ENCODE data around the gene CD52.
"Not testable (repeated sequence)": the region's sequence is repeated elsewhere in the genome, so short reads cannot be mapped to it uniquely, and the experiment has no call there.

CD52 gene

GRCh38 chr1:26302733-26303405, 14.9 kb upstream of the CD52 start:
- DNase-seq = no peak

- peak; percentile 61 to 74 for DNase-seq
Observed at GRCh38 chr1:26305667-26306289, 12.0 kb upstream of the CD52 start.

- peak; percentile 96 to 98 for DNase-seq
Observed at GRCh38 chr1:26306290-26307229, 11.2 kb upstream of the CD52 start, which contains the start of gene UBXN11. Gene UBXN11, minus strand, starts transcription at chr1:26306636. Its CDS starts 3,753 bp downstream, at chr1:26302883.

- DNase-seq = no peak
Observed at GRCh38 chr1:26307363-26307781, 10.4 kb upstream of the CD52 start.

- peak; percentile 42 to 54 for DNase-seq
Observed at GRCh38 chr1:26307966-26308899, 9.5 kb upstream of the CD52 start.

GRCh38 chr1:26314501-26314900, 3.3 kb upstream of the CD52 start:
- peak; percentile 25 to 69 for DNase-seq

GRCh38 chr1:26315874-26316850, 1.6 kb upstream of the CD52 start:
- DNase-seq = no peak

- peak in 1 of 2 donors; percentile 32 for DNase-seq
Observed at GRCh38 chr1:26317146-26317545, 612 bp upstream of the CD52 start.

GRCh38 chr1:26318338-26319064, 743 bp downstream of the CD52 start:
- peak; percentile 90 to 95 for DNase-seq

GRCh38 chr1:26320896-26321295, 3.1 kb downstream of the CD52 start:
- DNase-seq = no peak

GRCh38 chr1:26321315-26322041, 3.7 kb downstream of the CD52 start:
- DNase-seq = peak; percentile 88 to 93

GRCh38 chr1:26322042-26322331, 4.2 kb downstream of the CD52 start:
- DNase-seq = no peak

GRCh38 chr1:26323382-26323781, 5.6 kb downstream of the CD52 start:
- DNase-seq = no peak

GRCh38 chr1:26324550-26324949, 6.8 kb downstream of the CD52 start:
- no peak for DNase-seq

- no peak for DNase-seq
Observed at GRCh38 chr1:26327956-26328362, 10.2 kb downstream of the CD52 start.

- no peak for DNase-seq
Observed at GRCh38 chr1:26328597-26328996, 10.8 kb downstream of the CD52 start.

GRCh38 chr1:26329380-26329779, 11.6 kb downstream of the CD52 start:
- not testable (repeated sequence) for DNase-seq

GRCh38 chr1:26330276-26330675, 12.5 kb downstream of the CD52 start:
- DNase-seq = no peak

GRCh38 chr1:26333312-26333711, 15.6 kb downstream of the CD52 start:
- not testable (repeated sequence) for DNase-seq

All from inflammatory macrophage (primary cell).